Cardiac muscle cell (in vitro differentiated cells and primary cell): ENCODE results near the gene GRB10. TPM values are rescaled to one million over a fixed set of nuclear protein-coding genes. Genes with fewer than 3 reads are reported as not detected.

Source experiments
- DNase-seq, 2 donors: peaks; one replicate each; pipeline versions ENCODE4 v3.0.0 to v3.0.0-alpha.2; 2010 to 2017; ENCODE audit warnings: low read depth in 1 of 2, low spot score in 1 of 2
- H3K27ac ChIP-seq: fragments of 200-600 bp; sonication (generic); 2 replicates; pipeline ENCODE4 v1.5.1; 2016
- H3K27me3 ChIP-seq: fragments of 200-600 bp; sonication (generic); 2 replicates; pipeline ENCODE4 v1.6.0; 2016; ENCODE audit warnings: control low read depth
- H3K36me3 ChIP-seq: fragments of 200-600 bp; sonication (generic); 2 replicates; pipeline ENCODE4 v1.5.1; 2016; ENCODE audit warnings: control low read depth
- H3K4me1 ChIP-seq: fragments of 200-600 bp; sonication (generic); 2 replicates; pipeline ENCODE4 v1.8.1; 2017; ENCODE audit warnings: low read depth, mild to moderate bottlenecking, mixed run types
- H3K4me3 ChIP-seq: fragments of 200-600 bp; sonication (generic); 2 replicates; pipeline ENCODE4 v1.5.1; 2016; ENCODE audit warnings: mild to moderate bottlenecking
- H3K9me3 ChIP-seq: fragments of 200-600 bp; sonication (generic); 2 replicates; pipeline ENCODE4 v1.5.1; 2017; ENCODE audit warnings: low read depth, mild to moderate bottlenecking, control low read depth
- polyA plus RNA-seq: library from polyadenylated mRNA; unstranded; fragments of >200 nt; fragmentation: Nextera tagmentation; extraction: Ambion mirVana; gene quantifications from 2 replicates; pipeline ENCODE4 v1.2.1, GENCODE V29; 2016
- total RNA-seq: library from RNA; depleted of rRNA; stranded (reverse); fragments of >200 nt; gene quantifications from 2 replicates; pipeline ENCODE4 v1.2.3, GENCODE V29; 2016
- TF ChIP-seq, protein P1 (sequence below): IDR thresholded peaks from 2 replicates; pipeline ENCODE4 v1.5.1; 2012; ENCODE audit warnings: low read depth, mild to moderate bottlenecking, low read length

Gene GRB10
- 10.7 and 25.3 TPM in 2 replicates for total RNA-seq
- 9.9 and 22.5 TPM in 2 replicates for polyA plus RNA-seq

DNA sequence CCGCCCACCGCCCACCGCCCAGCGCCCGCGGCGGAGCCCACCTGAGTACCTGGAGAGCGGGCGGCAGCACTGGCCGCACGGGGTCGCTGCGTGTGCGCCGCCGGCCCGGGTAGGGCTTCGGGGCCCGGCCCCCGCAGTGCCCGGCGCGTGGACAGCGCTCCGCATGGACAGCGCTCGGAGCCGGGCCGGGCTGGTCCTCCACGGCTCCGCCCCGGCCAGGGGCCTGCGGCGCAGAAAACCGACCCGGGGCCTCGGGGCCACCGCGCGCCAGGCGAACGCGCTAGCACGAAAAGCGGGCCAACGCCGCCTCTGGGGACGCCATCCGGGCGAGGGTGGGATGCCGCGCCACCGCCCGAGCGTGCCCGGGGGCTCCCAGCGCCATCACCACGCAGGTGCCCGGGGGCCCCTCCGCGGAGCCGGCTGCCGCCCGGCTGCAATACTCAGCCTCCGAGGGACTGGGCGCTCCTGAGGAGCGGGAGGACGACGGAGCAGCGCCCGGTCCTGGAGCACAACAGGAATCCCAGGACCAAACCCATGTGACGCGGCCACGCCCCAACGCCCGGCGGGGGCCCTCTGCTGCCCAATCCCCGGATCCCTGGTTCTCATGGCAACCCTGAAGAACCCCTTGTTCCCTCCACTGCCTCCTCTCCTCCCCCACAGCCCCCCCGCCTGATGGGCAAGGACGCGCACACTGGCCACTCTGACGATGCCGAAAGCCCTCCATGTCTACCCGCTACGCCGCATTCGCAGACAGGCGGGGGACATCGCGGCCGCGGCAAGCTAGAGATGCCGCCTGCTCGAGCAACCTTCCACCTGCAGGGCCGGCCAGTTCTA lies at the start of gene GRB10:
GRB10 (minus strand) TSS at position 522 of the 834 bp plus-strand sequence. CDS start 50,574 bp downstream, outside the sequence.
- H3K9me3 ChIP-seq = no peaks in the 10 kb centered on the region
- peak; percentile 35 to 71 for DNase-seq
- H3K4me3 ChIP-seq = peak within 1 kb of the TSS; percentile 56
- peaks cover 42% of the 10 kb centered on the region for H3K27me3 ChIP-seq
- H3K36me3 ChIP-seq = no peaks in the 10 kb centered on the region
- no peak within 1 kb of the TSS for H3K27ac ChIP-seq
- H3K4me1 ChIP-seq = no peaks in the 10 kb centered on the region
- TF ChIP-seq, protein P1, sequence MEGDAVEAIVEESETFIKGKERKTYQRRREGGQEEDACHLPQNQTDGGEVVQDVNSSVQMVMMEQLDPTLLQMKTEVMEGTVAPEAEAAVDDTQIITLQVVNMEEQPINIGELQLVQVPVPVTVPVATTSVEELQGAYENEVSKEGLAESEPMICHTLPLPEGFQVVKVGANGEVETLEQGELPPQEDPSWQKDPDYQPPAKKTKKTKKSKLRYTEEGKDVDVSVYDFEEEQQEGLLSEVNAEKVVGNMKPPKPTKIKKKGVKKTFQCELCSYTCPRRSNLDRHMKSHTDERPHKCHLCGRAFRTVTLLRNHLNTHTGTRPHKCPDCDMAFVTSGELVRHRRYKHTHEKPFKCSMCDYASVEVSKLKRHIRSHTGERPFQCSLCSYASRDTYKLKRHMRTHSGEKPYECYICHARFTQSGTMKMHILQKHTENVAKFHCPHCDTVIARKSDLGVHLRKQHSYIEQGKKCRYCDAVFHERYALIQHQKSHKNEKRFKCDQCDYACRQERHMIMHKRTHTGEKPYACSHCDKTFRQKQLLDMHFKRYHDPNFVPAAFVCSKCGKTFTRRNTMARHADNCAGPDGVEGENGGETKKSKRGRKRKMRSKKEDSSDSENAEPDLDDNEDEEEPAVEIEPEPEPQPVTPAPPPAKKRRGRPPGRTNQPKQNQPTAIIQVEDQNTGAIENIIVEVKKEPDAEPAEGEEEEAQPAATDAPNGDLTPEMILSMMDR = no peak

DNA sequence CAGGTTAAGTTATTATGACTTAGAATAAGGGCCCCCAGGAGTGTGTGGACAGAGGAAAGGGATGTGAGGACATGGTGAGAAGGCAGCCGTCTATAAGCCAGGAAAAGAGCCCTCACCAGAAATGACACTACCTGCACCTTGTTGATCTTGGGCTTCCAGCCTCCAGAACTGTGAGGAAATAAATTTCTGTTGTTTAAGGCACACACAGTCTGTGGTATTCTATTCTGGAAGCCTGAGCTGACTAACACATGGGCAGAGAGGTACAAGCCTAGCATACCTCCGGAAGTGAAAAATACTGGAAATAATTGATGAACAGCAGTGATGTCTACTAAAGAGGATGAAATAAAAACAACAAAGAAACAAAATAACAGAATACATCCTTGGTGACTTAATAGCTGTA lies 46.1 kb upstream of the GRB10 start:
- Histone ChIP-seq H3K36me3 (no peaks in the 10 kb centered on the region), H3K9me3 (no peaks in the 10 kb centered on the region), H3K4me3 (no peak overlapping the region), H3K27me3 (no peaks in the 10 kb centered on the region), H3K4me1 (no peaks in the 10 kb centered on the region), H3K27ac (no peak overlapping the region)
- TF ChIP-seq, protein P1 = no peak
- no peak for DNase-seq

DNA sequence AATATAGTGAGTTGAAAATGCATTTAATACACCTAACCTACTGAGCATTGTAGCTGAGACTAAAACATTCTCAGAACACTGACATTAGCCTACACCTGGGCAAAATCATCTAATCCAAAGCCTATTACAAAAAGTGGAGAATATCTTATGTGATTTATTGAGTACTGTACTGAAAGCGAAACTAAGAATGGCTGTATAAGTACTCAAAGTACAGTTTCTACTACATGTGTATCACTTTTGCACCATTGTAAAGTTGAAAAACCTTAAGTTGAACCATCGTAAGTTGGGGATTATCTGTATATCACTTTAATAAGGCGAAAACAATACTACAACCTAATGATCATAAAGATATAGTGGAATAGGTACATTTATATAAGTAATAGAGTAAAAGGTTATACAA lies 45.4 kb upstream of the GRB10 start:
- no peaks in the 10 kb centered on the region for H3K4me1 ChIP-seq
- H3K4me3 ChIP-seq = no peak overlapping the region
- no peak for DNase-seq
- H3K36me3 ChIP-seq = no peaks in the 10 kb centered on the region
- no peaks in the 10 kb centered on the region for H3K27me3 ChIP-seq
- no peaks in the 10 kb centered on the region for H3K9me3 ChIP-seq
- TF ChIP-seq, protein P1 = no peak
- no peak overlapping the region for H3K27ac ChIP-seq

DNA sequence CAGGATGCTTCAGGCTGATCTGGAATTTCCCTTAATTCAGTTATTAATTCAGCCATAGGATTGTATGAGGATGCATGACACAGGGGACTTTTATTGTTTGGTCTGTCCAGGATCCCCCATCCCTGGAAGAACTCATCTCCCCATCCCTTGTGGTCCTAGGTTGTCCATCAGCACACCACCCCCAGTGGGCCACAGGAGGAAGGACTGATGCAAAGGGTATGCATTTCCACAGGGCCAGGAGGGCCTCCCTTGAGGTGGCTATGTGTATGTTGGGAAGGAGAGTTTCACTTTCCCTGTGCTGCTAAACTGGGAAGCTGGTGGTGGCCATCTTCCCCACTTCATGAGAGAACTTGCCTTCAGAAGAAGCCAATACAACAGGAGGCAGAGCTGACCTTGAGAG lies 44.6 kb upstream of the GRB10 start:
- H3K4me3 ChIP-seq = no peak overlapping the region
- no peak overlapping the region for H3K27ac ChIP-seq

DNA sequence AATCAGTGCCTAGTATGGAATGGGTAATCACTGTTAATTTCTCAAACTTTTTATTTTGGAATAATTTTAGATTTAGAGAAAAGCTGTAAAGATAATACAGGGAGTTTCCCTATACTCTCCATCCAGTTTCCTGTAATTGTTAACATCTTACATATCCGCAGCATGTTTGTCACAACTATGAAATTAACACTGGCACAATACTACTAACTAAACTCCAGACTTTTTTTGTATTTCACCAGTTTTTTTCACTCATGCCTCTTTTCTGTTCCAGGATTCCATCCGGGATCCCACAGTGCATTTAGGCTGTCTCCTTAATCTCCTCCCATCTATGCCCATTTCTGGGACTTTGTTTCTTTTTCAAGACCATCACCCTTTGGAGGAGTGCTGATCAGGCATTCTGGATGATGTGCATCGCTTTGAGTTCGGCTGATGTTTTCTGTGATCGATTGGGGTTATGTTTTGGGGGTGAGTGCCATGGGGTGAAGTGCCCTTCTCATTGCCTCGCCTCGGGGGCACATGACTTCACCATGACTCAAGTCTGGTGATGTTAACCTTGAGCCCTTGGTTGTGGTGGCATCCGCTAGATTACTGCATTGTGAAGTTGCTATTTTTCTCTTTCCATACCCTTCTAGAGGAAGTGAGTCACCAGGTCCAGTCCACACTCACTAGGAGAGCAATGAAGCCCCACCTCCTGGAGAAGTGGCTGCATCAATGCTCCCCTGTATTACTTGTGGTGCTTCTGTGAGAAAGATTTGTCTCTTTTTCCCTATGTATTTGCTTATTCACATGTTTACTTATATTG lies 43.9 kb upstream of the GRB10 start:
- Histone ChIP-seq H3K4me3 (no peak overlapping the region), H3K27ac (no peak overlapping the region), H3K36me3 (no peaks in the 10 kb centered on the region), H3K9me3 (no peaks in the 10 kb centered on the region), H3K27me3 (no peaks in the 10 kb centered on the region), H3K4me1 (peaks cover 4% of the 10 kb centered on the region)
- TF ChIP-seq, protein P1 = peak; percentile 13
- peak in 1 of 2 donors; percentile 77 for DNase-seq

More for the DNA sequence above, 44.6 kb upstream of the GRB10 start:
- Histone ChIP-seq H3K36me3 (no peaks in the 10 kb centered on the region), H3K27me3 (no peaks in the 10 kb centered on the region), H3K4me1 (no peaks in the 10 kb centered on the region), H3K9me3 (no peaks in the 10 kb centered on the region)
- TF ChIP-seq, protein P1 = no peak
- no peak for DNase-seq
